HG03571 (cell line): ENCODE data around the gene CLIC3.

ENCODE experiments used
- ATAC-seq: cut with Tn5 transposase; IDR thresholded peaks from one replicate; pipeline ENCODE4 v1.9.1; 2021; ENCODE audit not compliant: unreplicated experiment

CLIC3 gene

GRCh38 chr9:136982232-136983051, 13.9 kb downstream of the CLIC3 start, which contains the start of gene LCNL1:
Gene LCNL1 (plus strand): TSS chr9:136982993. CDS start chr9:136983587, 594 bp downstream.
- no peak for ATAC-seq

DNA sequence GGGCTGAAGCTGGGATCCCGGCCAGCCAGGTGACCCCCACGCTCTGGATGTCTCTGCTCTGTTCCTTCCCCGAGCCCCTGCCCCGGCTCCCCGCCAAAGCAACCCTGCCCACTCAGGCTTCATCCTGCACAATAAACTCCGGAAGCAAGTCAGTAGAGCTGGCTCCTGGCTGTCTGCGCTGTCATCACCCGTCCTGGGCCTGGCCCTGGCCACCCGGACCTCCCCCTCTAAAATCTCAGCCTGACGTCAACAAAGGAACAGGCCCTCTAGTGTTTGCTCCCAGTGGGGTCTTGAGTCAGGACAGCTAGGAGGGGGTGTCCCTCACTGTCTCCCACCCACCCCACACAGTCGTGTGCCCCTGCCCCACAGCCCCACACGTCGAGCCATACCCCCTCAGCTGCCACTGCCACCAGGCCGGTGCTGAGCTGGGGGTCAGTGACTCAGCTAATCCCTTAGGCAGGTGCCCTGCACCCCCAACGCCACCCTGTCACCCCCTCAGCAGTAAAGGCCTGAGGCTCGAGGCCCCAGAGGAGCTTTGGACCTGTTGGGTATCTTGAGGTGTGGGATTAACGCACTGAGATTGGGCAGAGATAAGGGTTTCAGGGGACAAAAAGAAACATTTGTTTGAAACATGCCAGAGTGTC, 14.7 kb downstream of the CLIC3 start:
- ATAC-seq: no peak

DNA sequence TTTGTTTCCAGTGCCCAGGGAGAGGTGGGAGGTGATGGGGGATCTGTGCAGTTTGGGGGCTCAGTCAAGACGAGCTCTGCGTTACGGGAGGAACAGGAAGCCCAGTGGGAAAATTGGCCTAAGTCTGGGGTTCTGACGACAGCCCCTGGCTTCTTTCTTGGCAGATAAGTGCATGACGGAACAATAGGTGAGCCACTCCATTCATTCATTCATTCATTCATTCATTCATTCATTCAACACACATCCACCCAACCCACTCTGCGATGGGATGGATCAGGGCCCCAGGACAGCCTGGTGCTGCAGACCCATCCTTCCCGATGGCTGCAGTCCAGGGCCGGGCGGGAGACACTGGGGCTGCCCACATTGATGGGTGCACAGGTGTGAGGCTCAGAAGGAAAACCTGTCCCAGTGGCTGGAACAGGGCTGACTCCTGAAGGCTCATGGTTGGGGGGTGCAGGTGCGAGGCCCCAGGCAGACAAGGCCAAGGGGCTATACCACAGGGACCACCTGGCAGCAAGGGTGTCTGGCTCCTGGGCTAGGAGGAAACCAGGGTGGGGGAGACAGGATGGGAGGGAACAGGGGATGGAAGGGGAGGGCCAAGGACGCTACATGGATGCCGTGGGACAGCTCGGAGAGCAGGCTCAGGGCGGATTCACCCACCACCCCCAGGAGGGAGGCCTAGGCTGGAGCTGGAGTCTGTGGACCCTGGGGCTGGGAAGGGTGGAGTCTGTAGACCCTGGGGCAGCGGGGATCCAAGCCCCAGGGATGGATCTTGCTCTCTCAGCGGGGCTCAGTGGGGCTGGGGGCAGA, 15.5 kb downstream of the CLIC3 start:
- ATAC-seq: no peak

DNA sequence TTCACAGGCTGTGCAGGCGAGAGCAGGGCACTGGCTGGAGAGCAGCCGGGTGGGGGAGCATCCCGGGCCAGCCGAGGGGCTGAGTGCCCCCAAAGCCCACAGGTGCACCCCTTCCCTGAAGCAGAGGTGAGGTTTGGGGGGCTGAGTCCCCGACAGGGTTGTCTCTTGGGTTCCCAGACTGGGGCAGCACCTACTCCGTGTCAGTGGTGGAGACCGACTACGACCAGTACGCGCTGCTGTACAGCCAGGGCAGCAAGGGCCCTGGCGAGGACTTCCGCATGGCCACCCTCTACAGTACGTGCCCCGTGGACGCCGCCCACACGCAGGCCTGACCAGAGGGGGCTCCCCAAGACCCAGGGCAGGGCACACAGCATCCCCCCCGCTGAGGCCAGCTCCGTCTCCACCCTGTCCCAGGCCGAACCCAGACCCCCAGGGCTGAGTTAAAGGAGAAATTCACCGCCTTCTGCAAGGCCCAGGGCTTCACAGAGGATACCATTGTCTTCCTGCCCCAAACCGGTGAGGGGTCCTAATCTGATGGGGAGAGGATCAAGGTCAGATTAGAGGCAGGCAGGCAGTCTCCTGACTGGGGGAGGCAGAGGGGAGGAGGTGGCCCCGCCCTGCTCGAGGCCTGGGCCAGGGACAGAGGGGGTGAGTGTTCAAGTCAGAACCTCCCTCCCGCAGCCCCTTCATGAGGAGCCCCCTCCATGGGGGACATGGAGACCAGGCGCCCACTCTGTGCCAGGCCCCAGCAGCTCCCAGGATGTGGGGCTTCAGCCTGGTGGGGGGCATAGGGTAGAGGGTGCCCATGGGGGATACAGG, 16.4 kb downstream of the CLIC3 start:
- no peak for ATAC-seq

GRCh38 chr9:136978865-136979544, 17.4 kb downstream of the CLIC3 start:
- ATAC-seq: no peak

DNA sequence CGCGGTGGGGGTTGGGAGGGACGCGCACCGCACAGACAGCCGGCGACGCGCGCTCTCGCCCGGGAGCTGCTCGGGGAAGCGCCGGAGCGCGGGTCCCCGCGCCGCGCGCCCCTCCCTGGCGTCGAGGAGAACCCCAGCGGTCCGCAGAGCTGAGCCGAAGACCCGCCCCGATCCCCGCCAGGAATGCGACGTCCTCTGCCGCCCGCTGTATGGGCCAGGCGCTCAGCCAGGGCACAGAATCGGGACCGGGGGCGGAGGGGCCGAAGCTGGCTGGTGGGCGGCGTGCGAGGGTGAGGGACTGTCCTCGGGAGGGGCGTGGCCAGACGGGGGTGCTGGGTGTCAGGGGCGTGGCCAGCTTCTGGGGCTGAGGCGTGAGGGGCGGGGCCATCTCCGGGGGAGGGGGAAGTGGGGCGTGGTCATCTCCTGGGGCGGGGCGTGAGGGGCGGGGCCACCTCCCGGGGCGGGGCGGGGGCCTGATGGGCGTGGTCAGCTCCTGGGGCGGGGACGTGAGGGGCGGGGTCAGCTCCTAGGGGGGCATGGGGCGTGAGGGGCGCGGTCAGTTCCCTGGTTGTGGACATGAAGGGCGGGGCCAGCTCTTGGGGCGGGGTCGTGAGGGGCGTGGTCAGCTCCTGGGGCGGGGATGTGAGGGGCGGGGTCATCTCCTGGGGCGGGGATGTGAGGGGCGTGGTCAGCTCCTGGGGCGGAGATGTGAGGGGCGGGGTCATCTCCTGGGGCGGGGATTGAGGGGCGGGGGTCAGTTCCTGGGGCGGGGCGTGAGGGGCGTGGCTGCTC, 18.1 kb downstream of the CLIC3 start:
- no peak for ATAC-seq

DNA sequence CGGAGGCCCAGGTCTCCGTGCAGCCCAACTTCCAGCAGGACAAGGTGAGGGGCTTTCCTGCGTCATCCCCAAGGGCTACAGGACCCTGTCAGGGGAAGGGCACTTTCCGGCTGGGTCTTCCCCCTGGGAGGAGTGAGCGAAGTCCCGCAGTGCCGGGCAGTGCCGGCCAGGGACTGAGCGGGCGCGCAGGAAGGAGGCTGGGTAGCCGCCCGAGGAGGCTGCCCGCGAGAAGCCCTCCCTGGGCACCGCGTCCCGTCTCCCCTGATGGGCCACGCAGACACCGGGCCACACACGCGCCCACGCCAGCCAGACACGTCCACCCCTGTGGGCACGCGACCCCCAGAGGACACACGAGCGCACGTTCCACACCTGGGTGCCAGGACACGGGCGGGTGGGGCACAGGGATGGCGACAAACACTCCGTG, 18.7 kb downstream of the CLIC3 start:
- no peak for ATAC-seq

DNA sequence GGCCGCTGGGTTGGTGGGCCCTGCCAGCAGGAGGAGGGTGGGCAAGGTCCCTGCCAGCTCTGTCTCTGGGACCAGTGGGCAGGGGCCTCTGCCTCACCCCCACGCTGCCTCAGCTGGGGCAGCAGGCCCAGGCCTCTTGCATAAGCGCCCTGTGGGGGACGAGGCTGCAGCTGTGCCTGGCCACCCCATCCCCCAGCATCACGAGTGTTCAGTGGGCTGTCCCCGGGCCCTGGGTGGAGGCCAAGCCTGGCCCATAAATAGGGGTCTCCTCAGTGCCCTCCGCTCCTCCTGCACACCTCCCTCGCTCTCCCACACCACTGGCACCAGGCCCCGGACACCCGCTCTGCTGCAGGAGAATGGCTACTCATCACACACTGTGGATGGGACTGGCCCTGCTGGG, 19.1 kb downstream of the CLIC3 start, which contains the start of gene PTGDS:
PTGDS (plus strand) TSS at position 282 of the 400 bp plus-strand sequence; CDS start at position 357, 75 bp downstream.
- no peak for ATAC-seq

DNA sequence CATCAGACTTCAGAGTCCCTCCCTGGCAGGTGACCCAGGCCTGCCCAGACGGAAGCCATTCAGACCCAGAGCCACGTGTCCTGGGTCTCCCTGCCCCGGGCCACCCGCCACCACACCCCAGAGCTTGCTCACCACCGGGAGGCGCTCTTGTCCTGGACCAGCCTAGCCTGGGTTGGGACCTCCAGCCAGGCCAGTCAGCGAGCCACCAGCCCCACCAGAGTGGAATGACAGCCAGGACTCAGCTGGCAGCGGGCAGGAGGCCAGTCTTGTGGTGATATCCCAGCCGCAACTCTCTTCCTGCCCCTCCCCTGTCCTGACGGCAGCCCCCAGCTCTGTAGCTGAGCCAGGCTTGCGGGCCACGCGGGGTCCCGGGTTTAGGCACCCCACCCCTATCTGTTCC, 20.7 kb downstream of the CLIC3 start:
- ATAC-seq: no peak

DNA sequence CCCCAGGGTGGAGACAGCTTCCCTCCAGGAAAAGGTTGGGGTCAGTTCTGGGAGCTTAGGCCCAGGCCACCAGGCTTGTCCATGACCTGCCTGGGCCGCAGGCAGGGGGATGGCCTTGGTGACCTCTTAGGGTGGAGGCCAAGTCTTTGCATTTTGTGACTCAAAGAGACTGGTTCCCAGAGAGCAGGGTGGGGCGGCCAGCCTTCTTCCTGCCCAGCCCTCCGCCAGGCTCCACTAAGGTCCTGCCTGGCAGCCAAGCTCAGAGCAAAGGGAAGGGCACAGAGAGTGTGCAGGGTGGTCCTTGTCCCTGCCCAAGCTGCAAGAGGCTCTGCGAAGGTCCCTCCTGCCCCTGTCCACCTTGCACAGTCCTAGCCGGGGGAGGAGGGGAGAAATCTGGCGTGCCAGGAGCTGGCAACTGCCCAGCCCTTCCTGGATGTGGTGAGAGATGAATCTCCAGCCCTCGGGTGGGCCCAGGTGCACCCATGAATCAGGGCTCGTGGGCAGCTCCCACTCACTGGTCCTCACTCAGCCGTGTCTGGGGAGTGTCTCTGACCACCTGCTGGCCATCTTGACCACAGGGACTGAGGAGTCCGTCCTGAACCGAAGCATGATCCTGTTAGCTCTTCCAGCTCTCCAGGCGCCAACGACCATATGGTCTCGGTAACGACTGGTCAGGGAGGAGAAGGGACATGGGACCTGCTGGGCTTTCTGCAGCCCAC, 21.4 kb downstream of the CLIC3 start:
- no peak for ATAC-seq

DNA sequence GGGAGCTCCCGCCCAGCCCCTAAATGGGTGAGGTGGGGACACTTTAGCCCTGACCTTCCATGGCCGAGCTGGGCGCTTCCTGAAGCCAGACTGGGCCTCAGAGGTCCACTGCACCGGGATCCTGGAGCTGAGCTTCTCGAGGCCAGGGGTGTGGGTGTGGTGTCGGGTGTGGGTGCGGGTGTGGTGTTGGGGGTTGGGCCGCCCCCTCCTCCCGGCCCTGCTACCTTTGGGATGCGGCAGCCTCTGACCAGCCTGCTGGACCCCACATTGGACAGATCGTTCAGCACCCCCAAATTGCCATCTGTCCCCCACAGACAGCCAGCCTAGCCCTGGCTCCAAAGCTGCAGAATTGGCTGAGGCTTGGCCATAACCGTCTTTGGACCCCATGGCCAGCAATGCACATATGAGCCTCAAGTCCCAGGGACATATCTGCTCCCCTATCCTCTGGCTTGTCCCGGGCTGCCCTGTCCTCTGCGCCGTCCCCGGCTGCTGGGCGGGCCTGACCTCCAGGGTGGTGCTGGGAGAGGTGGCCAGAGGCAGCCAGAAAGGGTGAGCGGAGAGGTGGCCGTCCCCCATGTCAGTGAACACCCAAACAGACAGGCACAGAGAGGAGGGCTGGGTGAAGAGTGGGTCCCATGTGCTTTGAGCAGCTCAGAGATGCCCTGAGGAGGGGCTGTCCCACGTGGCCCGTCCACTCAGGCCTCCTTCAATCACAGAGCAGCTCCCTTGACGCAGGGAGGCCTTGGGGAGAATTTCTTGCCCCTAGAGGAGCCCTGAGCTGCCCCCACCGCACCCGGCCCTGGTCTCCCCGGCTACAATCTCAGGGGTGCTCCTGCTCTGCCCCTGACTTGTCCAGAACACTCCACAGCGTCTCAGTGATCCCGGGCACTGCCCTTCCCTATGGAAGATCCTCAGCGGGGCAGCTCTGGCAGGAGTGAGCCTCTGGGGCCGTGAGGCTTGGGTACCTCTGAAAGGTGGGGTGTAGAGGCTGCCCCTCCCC, 22.4 kb downstream of the CLIC3 start:
- ATAC-seq: no peak

GRCh38 chr9:136972743-136973142, 23.6 kb downstream of the CLIC3 start:
- ATAC-seq: no peak

GRCh38 chr9:136972335-136972734, 24.0 kb downstream of the CLIC3 start:
- ATAC-seq: no peak

GRCh38 chr9:136971746-136972145, 24.6 kb downstream of the CLIC3 start:
- ATAC-seq: no peak

- no peak for ATAC-seq
Measured at GRCh38 chr9:136970361-136970760, 26.0 kb downstream of the CLIC3 start.

- no peak for ATAC-seq
Measured at GRCh38 chr9:136969774-136970173, 26.6 kb downstream of the CLIC3 start.

GRCh38 chr9:136969150-136969549, 27.2 kb downstream of the CLIC3 start:
- ATAC-seq: no peak
